Heart left ventricle (tissue), 13 donors: ENCODE data around the gene TRAPPC3.

Source experiments
- POLR2A ChIP-seq, 2 donors: fragments of 450-650 bp; IDR thresholded peaks; one replicate each; pipeline ENCODE4 v1.6.1; 2017; ENCODE audit warnings: antibody characterized with exemption in 2 of 2, mild to moderate bottlenecking in 2 of 2, moderate library complexity in 2 of 2
- TF ChIP-seq, protein P1 (sequence below), 12 donors: fragments of 200-600 bp; sonication (generic) in 4 of 12; IDR thresholded peaks; one replicate each; pipeline versions ENCODE4 v1.5.0 to v1.8.0; 2018 to 2022; ENCODE audit warnings: antibody characterized with exemption in 12 of 12, mild to moderate bottlenecking in 5 of 12
- donor health status: ischemic (EF 13 %, LVEDD 7.1; RV severe dilation, severe dysfunction).
- donor health status: DM: no; HTN: yes; CAD: no.
- donor health status: DM: no; HTN: no; CAD: no.
- donor health status: ischemic (EF 25% LVEDD 6.9; RV normal size, moderate dysfunction).
- donor health status: ischemic (EF 25% LVEDD 5.7; RV mildly dilated, moderate dysfunction).
- donor health status: ischemic (EF 35%, LVEDD 5.7; RV mildly dilated, moderate dysfunction).
- donor health status: nonischemic (EF 11% LVEDD 7.7; RV severe dilation, severe dysfunction).
- donor health status: DM: yes; HTN: yes; CAD: no.
- donor health status: PGD.
- donor health status: ischemic (EF 29% LVEDD 5.4; RV normal size, mild dysfunction).
- donor health status: nonischemic (EF 23%, LVEDD 6.1; RV moderate dilation, normal function).

DNA sequence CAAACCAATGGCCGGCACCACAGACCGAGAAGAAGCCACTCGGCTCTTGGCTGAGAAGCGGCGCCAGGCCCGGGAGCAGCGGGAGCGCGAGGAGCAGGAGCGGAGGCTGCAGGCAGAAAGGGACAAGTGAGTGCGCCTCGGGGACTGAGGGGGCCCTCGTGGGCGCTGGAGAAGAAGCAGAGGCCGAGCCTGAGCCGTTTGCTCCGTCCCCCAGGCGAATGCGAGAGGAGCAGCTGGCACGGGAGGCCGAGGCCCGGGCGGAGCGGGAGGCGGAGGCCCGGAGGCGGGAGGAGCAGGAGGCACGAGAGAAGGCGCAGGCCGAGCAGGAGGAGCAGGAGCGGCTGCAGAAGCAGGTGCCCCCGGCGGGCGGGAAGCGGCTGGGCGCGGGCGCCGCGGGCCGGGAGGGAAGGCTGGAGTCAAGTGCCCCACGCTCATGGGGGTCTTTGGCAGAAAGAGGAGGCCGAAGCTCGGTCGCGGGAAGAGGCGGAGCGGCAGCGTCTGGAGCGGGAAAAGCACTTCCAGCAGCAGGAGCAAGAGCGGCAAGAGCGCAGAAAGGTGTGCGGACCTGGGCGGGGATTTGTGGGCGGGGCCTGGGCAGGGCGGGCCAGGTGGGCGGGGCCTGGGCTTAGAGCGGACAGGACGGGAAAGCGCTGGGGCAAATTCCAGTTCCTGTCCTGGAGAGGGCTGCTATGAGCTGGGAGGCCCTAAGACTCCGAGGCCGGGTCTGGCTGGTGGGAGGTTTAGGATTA lies 29.4 kb upstream of the TRAPPC3 start:
- TF ChIP-seq, protein P1, sequence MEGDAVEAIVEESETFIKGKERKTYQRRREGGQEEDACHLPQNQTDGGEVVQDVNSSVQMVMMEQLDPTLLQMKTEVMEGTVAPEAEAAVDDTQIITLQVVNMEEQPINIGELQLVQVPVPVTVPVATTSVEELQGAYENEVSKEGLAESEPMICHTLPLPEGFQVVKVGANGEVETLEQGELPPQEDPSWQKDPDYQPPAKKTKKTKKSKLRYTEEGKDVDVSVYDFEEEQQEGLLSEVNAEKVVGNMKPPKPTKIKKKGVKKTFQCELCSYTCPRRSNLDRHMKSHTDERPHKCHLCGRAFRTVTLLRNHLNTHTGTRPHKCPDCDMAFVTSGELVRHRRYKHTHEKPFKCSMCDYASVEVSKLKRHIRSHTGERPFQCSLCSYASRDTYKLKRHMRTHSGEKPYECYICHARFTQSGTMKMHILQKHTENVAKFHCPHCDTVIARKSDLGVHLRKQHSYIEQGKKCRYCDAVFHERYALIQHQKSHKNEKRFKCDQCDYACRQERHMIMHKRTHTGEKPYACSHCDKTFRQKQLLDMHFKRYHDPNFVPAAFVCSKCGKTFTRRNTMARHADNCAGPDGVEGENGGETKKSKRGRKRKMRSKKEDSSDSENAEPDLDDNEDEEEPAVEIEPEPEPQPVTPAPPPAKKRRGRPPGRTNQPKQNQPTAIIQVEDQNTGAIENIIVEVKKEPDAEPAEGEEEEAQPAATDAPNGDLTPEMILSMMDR (IDR thresholded peaks at IDR 0.05) = no peak
- no peak for TF ChIP-seq POLR2A (IDR thresholded peaks at IDR 0.05)
